ENCODE results near the gene LLPH.

Gene LLPH

DNA sequence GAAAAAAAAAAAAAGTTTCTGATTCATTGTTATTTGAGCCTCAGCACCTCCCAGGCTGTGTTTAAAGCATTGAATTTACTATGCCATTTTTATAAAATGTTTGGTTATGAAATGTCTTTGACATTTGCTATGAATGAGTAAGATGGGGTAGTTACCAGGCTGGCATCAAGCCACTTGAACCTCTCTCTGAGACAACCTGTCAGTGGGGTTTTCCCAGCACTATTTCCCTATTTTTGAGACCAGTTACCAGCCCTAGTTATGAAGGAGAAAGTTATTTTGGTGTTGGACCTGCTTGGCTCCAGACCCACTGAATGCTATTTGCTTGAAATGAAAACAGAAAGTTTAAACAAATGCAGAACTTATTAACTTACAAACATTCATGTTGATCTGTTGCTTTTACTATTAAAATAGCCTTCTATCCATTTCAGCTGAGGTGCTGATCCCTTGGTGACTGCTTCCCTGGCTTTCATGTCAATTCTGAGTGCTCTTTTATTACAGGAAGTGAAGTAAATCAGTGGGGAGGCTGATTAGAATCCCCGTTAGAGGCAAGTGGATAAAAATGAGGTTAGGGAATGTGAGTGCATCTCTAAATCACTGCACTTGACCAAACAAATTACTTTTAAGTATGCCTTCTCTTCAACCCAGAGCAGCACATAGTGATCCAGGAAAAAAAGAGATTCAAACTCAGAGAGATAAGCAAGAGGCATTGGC lies 37.8 kb downstream of the LLPH start:
- H3K27ac ChIP-seq (ENCODE audit: extremely low read depth, low read depth, low read length): no peak overlapping the region
- no peak overlapping the region for H3K4me3 ChIP-seq (ENCODE audit: low read depth, low read length)
- no peaks in the 10 kb centered on the region for H3K9me3 ChIP-seq (ENCODE audit: control insufficient read depth, insufficient read depth, low read depth, low read length)
- H3K4me1 ChIP-seq (ENCODE audit: control insufficient read depth, insufficient read depth, low read length): 0 out of 2 replicates have a peak, but pooled peaks cover 3% of the 10 kb centered on the region
- ChIA-PET POLR2A (no interaction called here), CTCF (interaction anchor here (1.2 kb wide), 1 partner anchor 18 kb away, joined by 3 read pairs; no protein-coding TSS in a partner anchor)
- TF ChIP-seq WT1 (tag by site-specific recombination; IDR thresholded peaks at IDR 0.05) (peak; percentile 47), ZSCAN30 (tag by site-specific recombination; IDR thresholded peaks at IDR 0.05) (peak; percentile 69; the same call in 1 of the 2 replicates), ZNF561 (tag by site-specific recombination; IDR thresholded peaks at IDR 0.05; ENCODE audit: borderline replicate concordance) (0 out of 2 replicates have a peak, but pooled peaks have one; percentile 40), PRDM4 (tag by site-specific recombination; IDR thresholded peaks at IDR 0.05) (no peak), GFI1B (tag by site-specific recombination; IDR thresholded peaks at IDR 0.05) (peak; percentile 74), ZNF133 (tag by site-specific recombination; IDR thresholded peaks at IDR 0.05) (peak; percentile 81), OVOL3 (tag by site-specific recombination; IDR thresholded peaks at IDR 0.05) (peak; percentile 54; the same call in 1 of the 2 replicates), ZNF645 (tag by site-specific recombination; IDR thresholded peaks at IDR 0.05) (no peak), ZNF391 (tag by site-specific recombination; IDR thresholded peaks at IDR 0.05; ENCODE audit: borderline replicate concordance, low read depth) (no peak), ZNF24 (tag by site-specific recombination; IDR thresholded peaks at IDR 0.05) (peak; percentile 28; the same call in 1 of the 2 replicates), TCF7L2 (IDR thresholded peaks at IDR 0.05; ENCODE audit: borderline replicate concordance, low read depth, low read length) (peak; percentile 65; the same call in 1 of the 2 replicates), SP3 (tag by site-specific recombination; IDR thresholded peaks at IDR 0.05) (no peak), FEZF1 (tag by site-specific recombination; IDR thresholded peaks at IDR 0.05) (peak; percentile 75), ZBTB17 (tag by site-specific recombination; IDR thresholded peaks at IDR 0.05) (peak; percentile 50; the same call in 1 of the 2 replicates), ZBTB48 (tag by site-specific recombination; IDR thresholded peaks at IDR 0.05) (peak; percentile 16; the same call in 1 of the 2 replicates), ZNF596 (tag by site-specific recombination; IDR thresholded peaks at IDR 0.05) (0 out of 2 replicates have a peak, but pooled peaks have one; percentile 14), GLIS2 (tag by site-specific recombination; IDR thresholded peaks at IDR 0.05) (no peak), ZNF76 (tag by site-specific recombination; IDR thresholded peaks at IDR 0.05; ENCODE audit: borderline replicate concordance, low read depth) (no peak), MZF1 (tag by site-specific recombination; IDR thresholded peaks at IDR 0.05; ENCODE audit: borderline replicate concordance) (peak; percentile 96), ZNF510 (tag by site-specific recombination; IDR thresholded peaks at IDR 0.05; ENCODE audit: insufficient replicate concordance) (no peak), ZIC2 (tag by site-specific recombination; IDR thresholded peaks at IDR 0.05) (peak; percentile 40; the same call in 1 of the 2 replicates), IKZF3 (tag by site-specific recombination; IDR thresholded peaks at IDR 0.05) (peak; percentile 53; the same call in 1 of the 2 replicates), ZNF350 (tag by site-specific recombination; IDR thresholded peaks at IDR 0.05) (peak; percentile 47; the same call in 1 of the 2 replicates)
- TF ChIP-seq, protein P1, sequence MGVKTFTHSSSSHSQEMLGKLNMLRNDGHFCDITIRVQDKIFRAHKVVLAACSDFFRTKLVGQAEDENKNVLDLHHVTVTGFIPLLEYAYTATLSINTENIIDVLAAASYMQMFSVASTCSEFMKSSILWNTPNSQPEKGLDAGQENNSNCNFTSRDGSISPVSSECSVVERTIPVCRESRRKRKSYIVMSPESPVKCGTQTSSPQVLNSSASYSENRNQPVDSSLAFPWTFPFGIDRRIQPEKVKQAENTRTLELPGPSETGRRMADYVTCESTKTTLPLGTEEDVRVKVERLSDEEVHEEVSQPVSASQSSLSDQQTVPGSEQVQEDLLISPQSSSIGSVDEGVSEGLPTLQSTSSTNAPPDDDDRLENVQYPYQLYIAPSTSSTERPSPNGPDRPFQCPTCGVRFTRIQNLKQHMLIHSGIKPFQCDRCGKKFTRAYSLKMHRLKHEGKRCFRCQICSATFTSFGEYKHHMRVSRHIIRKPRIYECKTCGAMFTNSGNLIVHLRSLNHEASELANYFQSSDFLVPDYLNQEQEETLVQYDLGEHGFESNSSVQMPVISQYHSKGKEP (tag by site-specific recombination; IDR thresholded peaks at IDR 0.05): peak; percentile 36; the same call in 1 of the 2 replicates
- TF ChIP-seq, protein P2, sequence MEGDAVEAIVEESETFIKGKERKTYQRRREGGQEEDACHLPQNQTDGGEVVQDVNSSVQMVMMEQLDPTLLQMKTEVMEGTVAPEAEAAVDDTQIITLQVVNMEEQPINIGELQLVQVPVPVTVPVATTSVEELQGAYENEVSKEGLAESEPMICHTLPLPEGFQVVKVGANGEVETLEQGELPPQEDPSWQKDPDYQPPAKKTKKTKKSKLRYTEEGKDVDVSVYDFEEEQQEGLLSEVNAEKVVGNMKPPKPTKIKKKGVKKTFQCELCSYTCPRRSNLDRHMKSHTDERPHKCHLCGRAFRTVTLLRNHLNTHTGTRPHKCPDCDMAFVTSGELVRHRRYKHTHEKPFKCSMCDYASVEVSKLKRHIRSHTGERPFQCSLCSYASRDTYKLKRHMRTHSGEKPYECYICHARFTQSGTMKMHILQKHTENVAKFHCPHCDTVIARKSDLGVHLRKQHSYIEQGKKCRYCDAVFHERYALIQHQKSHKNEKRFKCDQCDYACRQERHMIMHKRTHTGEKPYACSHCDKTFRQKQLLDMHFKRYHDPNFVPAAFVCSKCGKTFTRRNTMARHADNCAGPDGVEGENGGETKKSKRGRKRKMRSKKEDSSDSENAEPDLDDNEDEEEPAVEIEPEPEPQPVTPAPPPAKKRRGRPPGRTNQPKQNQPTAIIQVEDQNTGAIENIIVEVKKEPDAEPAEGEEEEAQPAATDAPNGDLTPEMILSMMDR (tag by site-specific recombination; IDR thresholded peaks at IDR 0.05): no peak
- TF ChIP-seq, protein P3, sequence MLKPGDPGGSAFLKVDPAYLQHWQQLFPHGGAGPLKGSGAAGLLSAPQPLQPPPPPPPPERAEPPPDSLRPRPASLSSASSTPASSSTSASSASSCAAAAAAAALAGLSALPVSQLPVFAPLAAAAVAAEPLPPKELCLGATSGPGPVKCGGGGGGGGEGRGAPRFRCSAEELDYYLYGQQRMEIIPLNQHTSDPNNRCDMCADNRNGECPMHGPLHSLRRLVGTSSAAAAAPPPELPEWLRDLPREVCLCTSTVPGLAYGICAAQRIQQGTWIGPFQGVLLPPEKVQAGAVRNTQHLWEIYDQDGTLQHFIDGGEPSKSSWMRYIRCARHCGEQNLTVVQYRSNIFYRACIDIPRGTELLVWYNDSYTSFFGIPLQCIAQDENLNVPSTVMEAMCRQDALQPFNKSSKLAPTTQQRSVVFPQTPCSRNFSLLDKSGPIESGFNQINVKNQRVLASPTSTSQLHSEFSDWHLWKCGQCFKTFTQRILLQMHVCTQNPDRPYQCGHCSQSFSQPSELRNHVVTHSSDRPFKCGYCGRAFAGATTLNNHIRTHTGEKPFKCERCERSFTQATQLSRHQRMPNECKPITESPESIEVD (tag by site-specific recombination; IDR thresholded peaks at IDR 0.05): peak; percentile 69
- no peaks in the 10 kb centered on the region for H3K36me3 ChIP-seq (ENCODE audit: control insufficient read depth in 2 of 2, insufficient read depth in 1 of 2, low read length in 2 of 2)
